Mesothelial cell of epicardium (in vitro differentiated cells): Measurements from ENCODE around the gene GNB2. TPM values are rescaled to one million over a fixed set of nuclear protein-coding genes. Genes with fewer than 3 reads are reported as not detected.
"Not testable (repeated sequence)": the region's sequence is repeated elsewhere in the genome, so short reads cannot be mapped to it uniquely, and the experiment has no call there.

Experiments used
- DNase-seq, 2 experiments: peaks; one replicate each; pipeline ENCODE4 v3.0.0; 2021; ENCODE audit warnings: low spot score in 2 of 2; ENCODE audit not compliant: unreplicated experiment in 2 of 2
- H3K27ac Mint-ChIP-seq: 2 replicates; pipeline ENCODE4 v1.8.0; 2021; ENCODE audit warnings: mixed read lengths
- H3K27me3 Mint-ChIP-seq: 2 replicates; pipeline ENCODE4 v1.8.0; 2021; ENCODE audit warnings: low read depth, mixed read lengths
- H3K36me3 Mint-ChIP-seq: 2 replicates; pipeline ENCODE4 v1.8.0; 2021; ENCODE audit warnings: mixed read lengths
- H3K4me1 Mint-ChIP-seq: 2 replicates; pipeline ENCODE4 v1.8.0; 2021; ENCODE audit warnings: mixed read lengths
- H3K4me3 Mint-ChIP-seq: 2 replicates; pipeline ENCODE4 v1.8.0; 2021; ENCODE audit warnings: mild to moderate bottlenecking, moderate library complexity, mixed read lengths
- H3K9me3 Mint-ChIP-seq: 2 replicates; pipeline ENCODE4 v1.8.0; 2021; ENCODE audit warnings: mixed read lengths
- total RNA-seq: library from RNA; stranded (reverse); gene quantifications from 3 replicates; pipeline ENCODE4 v1.2.1, GENCODE V29; 2021
- TF ChIP-seq, protein P1 (sequence below): fragments of 200-600 bp; sonication (generic); IDR thresholded peaks from one replicate; pipeline ENCODE4 v1.5.0; 2021; ENCODE audit warnings: antibody characterized with exemption; ENCODE audit not compliant: unreplicated experiment

GNB2 gene
- total RNA-seq, 1 donor from 2014 or later, result 174 TPM

DNA sequence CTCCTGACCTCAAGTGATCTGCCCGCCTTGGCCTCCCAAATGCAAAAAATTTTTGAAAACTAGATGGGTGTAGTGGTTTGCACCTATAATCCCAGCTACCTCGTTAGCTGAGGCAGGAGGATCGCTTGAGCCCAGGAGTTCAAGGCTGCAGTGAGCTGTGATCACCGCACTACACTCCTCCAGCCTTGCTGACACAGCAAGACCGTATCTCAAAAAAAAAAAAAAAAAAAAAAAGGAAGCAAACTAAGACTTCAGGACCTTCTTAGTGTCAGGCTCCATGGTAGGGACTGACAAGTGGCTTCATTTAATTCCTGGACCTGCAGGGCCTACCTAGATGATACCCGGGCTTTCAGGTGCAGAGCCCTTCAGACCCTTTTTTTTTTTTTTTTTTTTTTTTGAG is 34.9 kb downstream of the GNB2 start:
- DNase-seq, result no peak
- Mint-ChIP-seq H3K36me3 (no peaks in the 10 kb centered on the region), H3K27me3 (no peaks in the 10 kb centered on the region), H3K9me3 (no peaks in the 10 kb centered on the region), H3K27ac (no peak overlapping the region), H3K4me3 (peak overlapping the region; percentile 31), H3K4me1 (peaks cover 12% of the 10 kb centered on the region)
- TF ChIP-seq, protein P1, sequence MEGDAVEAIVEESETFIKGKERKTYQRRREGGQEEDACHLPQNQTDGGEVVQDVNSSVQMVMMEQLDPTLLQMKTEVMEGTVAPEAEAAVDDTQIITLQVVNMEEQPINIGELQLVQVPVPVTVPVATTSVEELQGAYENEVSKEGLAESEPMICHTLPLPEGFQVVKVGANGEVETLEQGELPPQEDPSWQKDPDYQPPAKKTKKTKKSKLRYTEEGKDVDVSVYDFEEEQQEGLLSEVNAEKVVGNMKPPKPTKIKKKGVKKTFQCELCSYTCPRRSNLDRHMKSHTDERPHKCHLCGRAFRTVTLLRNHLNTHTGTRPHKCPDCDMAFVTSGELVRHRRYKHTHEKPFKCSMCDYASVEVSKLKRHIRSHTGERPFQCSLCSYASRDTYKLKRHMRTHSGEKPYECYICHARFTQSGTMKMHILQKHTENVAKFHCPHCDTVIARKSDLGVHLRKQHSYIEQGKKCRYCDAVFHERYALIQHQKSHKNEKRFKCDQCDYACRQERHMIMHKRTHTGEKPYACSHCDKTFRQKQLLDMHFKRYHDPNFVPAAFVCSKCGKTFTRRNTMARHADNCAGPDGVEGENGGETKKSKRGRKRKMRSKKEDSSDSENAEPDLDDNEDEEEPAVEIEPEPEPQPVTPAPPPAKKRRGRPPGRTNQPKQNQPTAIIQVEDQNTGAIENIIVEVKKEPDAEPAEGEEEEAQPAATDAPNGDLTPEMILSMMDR, result no peak

DNA sequence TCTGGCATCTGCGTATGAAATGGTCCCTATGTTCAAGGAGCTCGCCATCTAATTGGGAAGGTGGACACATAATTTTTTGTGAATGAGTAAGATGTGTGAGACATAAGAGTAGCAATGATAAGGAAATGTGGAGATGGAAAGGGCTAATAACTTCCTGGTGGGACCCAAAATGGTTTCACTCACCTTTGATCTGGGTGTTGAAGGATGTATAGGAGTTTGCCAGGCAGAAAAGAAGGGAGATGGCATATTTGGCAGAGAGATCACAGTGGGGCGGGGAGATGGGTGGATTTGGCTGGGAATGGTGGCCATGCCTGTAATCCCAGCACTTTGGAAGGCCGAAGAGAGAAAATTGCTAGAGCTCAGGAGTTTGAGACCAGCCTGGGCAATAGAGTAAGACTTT is 36.9 kb downstream of the GNB2 start:
- no peaks in the 10 kb centered on the region for H3K9me3 Mint-ChIP-seq
- peaks cover 12% of the 10 kb centered on the region for H3K4me1 Mint-ChIP-seq
- peaks cover 3% of the 10 kb centered on the region for H3K27me3 Mint-ChIP-seq
- H3K27ac Mint-ChIP-seq, result no peak overlapping the region
- H3K4me3 Mint-ChIP-seq, result no peak overlapping the region
- H3K36me3 Mint-ChIP-seq, result no peaks in the 10 kb centered on the region
- DNase-seq, result no peak
- TF ChIP-seq, protein P1, result no peak

DNA sequence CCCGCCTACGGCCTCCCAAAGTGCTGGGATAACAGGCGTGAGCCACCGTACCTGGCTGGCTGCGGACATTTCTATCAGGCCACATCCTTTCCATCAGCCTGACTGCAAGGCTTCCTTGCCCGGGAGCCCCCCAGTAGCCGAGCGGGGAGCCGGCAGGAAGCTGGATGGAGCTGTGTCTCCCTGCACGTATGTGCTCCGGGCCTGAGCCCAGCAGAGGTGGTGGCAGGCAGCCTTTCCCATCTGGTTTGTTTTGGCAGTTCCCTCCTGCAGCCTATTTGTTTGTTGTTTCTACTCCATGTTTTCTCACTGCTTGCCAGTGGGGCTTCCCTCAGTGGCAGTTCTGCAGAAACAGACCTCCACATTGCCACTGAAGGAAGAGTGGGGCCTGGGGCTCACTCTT is 37.8 kb downstream of the GNB2 start:
- no peaks in the 10 kb centered on the region for H3K36me3 Mint-ChIP-seq
- peaks cover 11% of the 10 kb centered on the region for H3K4me1 Mint-ChIP-seq
- peaks cover 5% of the 10 kb centered on the region for H3K27me3 Mint-ChIP-seq
- TF ChIP-seq, protein P1, result no peak
- H3K27ac Mint-ChIP-seq, result no peak overlapping the region
- H3K4me3 Mint-ChIP-seq, result no peak overlapping the region
- H3K9me3 Mint-ChIP-seq, result no peaks in the 10 kb centered on the region
- DNase-seq, result no peak

DNA sequence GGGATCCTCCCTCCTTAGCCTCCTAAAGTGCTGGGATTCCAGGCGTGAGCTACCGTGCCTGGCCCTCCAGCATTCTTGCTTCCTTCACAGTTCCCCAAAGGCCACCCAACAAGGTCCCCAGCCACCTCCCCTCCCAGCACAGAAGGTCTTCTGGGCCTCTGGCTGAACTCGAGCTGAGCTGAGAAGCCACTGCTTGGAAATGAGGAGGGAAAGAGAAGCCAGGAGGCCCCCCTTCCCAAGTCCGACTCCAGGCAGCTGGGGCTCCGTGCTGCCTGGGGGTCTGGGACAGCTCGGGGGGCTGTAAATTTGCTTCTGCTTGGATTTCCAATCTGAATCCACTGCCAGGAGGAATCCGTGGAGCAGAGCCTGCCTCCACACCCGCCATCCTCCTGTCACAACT is 41.2 kb downstream of the GNB2 start:
- H3K4me1 Mint-ChIP-seq, result no peaks in the 10 kb centered on the region
- H3K27me3 Mint-ChIP-seq, result peaks cover 29% of the 10 kb centered on the region
- H3K9me3 Mint-ChIP-seq, result peaks cover 16% of the 10 kb centered on the region
- H3K4me3 Mint-ChIP-seq, result no peak overlapping the region
- H3K27ac Mint-ChIP-seq, result no peak overlapping the region
- peaks cover 11% of the 10 kb centered on the region for H3K36me3 Mint-ChIP-seq
- no peak for DNase-seq
- TF ChIP-seq, protein P1, result no peak

DNA sequence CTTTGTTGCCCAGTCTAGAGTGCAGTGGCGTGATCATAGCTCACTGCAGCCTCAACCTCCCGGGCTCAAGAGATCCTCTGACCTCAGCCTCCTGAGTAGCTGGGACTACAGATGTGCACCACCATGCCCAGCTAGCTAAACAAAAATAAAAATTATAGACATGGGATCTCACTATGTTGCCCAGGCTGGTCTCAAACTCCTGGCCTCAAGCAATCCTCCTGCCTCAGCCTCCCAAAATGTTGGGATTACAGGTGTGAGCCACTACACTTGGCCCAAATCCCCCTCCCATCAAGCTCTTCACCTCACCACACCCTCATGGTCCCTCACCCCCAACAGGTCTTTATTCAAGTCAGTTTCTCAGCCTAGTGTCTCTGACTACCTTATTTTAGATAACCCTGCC is 43.5 kb downstream of the GNB2 start:
- H3K4me3 Mint-ChIP-seq, H3K4me1 Mint-ChIP-seq, DNase-seq, H3K27ac Mint-ChIP-seq: not testable (repeated sequence)
- Mint-ChIP-seq H3K36me3 (peaks cover 11% of the 10 kb centered on the region), H3K27me3 (peaks cover 50% of the 10 kb centered on the region), H3K9me3 (peaks cover 16% of the 10 kb centered on the region)

DNA sequence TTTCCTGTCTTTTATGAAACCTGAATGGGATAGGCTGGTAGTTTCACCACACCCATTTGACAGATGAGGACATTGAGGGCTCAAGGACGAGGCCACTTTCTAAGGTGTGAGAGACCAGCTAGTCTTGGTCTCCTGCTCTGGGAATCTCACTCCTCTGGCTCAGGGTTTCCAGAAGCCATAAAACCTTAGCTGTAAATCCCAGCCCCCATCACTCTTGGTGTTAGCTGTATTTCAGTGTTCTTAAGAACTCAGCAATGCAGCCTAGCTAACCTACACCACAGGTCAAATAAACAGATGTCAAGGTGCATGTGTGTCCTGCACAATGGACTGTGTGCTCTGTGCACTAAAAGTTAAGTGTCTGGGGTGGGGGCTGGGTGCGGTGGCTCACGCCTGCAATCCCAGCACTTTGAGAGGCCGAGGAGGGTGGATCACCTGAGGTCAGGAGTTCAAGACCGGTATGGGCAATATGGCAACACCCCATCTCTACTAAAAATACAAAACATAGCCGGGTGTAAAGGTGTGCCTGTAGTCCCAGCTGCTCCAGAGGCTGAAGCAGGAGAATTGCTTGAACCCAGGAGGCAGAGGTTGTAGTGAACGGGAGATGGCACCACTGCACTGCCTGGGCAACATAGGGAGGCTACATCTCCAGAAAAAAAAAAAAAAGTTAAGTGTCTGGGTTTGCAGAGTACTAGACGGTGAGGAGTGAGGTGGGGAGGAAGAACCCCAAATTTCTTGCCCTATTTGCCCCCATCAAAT is 46.2 kb downstream of the GNB2 start:
- peaks cover 76% of the 10 kb centered on the region for H3K27me3 Mint-ChIP-seq
- H3K9me3 Mint-ChIP-seq, result peaks cover 16% of the 10 kb centered on the region
- no peak for DNase-seq
- H3K36me3 Mint-ChIP-seq, result peaks cover 11% of the 10 kb centered on the region
- peak overlapping the region; percentile 6 for H3K4me3 Mint-ChIP-seq
- H3K27ac Mint-ChIP-seq, result no peak overlapping the region
- TF ChIP-seq, protein P1, result no peak
- H3K4me1 Mint-ChIP-seq, result no peaks in the 10 kb centered on the region
